HG03139 (cell line): ENCODE results near the gene MCC.

Experiments
- ATAC-seq: cut with Tn5 transposase; IDR thresholded peaks from one replicate; pipeline ENCODE4 v1.9.1; 2021; ENCODE audit not compliant: unreplicated experiment

Gene MCC

GRCh38 chr5:113182658-113183344, 305.5 kb downstream of the MCC start:
- no peak for ATAC-seq

GRCh38 chr5:113181853-113182490, 306.3 kb downstream of the MCC start:
- no peak for ATAC-seq

- no peak for ATAC-seq
Measured at GRCh38 chr5:113181409-113181808, 306.8 kb downstream of the MCC start.

- no peak for ATAC-seq
Measured at GRCh38 chr5:113179156-113179555, 309.1 kb downstream of the MCC start.

- ATAC-seq, result no peak
Measured at GRCh38 chr5:113178073-113178779, 310.0 kb downstream of the MCC start.

GRCh38 chr5:113177225-113177624, 311.0 kb downstream of the MCC start:
- ATAC-seq, result no peak

GRCh38 chr5:113176734-113177133, 311.5 kb downstream of the MCC start:
- no peak for ATAC-seq

GRCh38 chr5:113176196-113176595, 312.1 kb downstream of the MCC start:
- ATAC-seq, result no peak

- no peak for ATAC-seq
Measured at GRCh38 chr5:113172231-113172826, 315.9 kb downstream of the MCC start.

- no peak for ATAC-seq
Measured at GRCh38 chr5:113171520-113171919, 316.7 kb downstream of the MCC start.

GRCh38 chr5:113170707-113171106, 317.5 kb downstream of the MCC start:
- ATAC-seq, result no peak

- ATAC-seq, result no peak
Measured at GRCh38 chr5:113169720-113170119, 318.5 kb downstream of the MCC start.

- no peak for ATAC-seq
Measured at GRCh38 chr5:113167985-113168384, 320.3 kb downstream of the MCC start.

- ATAC-seq, result no peak
Measured at GRCh38 chr5:113166852-113167366, 321.3 kb downstream of the MCC start.

GRCh38 chr5:113166261-113166660, 322.0 kb downstream of the MCC start:
- ATAC-seq, result no peak

- ATAC-seq, result no peak
Measured at GRCh38 chr5:113164021-113164420, 324.2 kb downstream of the MCC start.

GRCh38 chr5:113163328-113163727, 324.9 kb downstream of the MCC start:
- ATAC-seq, result no peak

- no peak for ATAC-seq
Measured at GRCh38 chr5:113162770-113163169, 325.5 kb downstream of the MCC start.

GRCh38 chr5:113162208-113162607, 326.0 kb downstream of the MCC start:
- ATAC-seq, result no peak

- ATAC-seq, result no peak
Measured at GRCh38 chr5:113161806-113162205, 326.4 kb downstream of the MCC start.

- no peak for ATAC-seq
Measured at GRCh38 chr5:113157886-113158285, 330.4 kb downstream of the MCC start.
